Cardiac fibroblast (primary cell): ENCODE data around the gene POLR2C.

Experiments
- DNase-seq, 2 donors: peaks; one replicate each; pipeline versions ENCODE4 v3.0.0 to v3.0.0-alpha.2; 2010; ENCODE audit warnings: low read depth in 2 of 2
- H3K4me3 ChIP-seq, 2 donors: replicated peaks in 1 of 2; 1 replicate in 1 of 2; 2 replicates in 1 of 2; pipeline ENCODE4 v1.5.1; 2011; ENCODE audit warnings: low read depth in 2 of 2, low read length in 2 of 2, mild to moderate bottlenecking in 2 of 2, moderate library complexity in 1 of 2
- TF ChIP-seq, protein P1 (sequence below): IDR thresholded peaks from one replicate; pipeline ENCODE4 v1.5.1; 2011; ENCODE audit warnings: low read depth, mild to moderate bottlenecking, low read length, inconsistent platforms

The POLR2C gene

GRCh38 chr16:57469917-57470470 is 7.5 kb downstream of the POLR2C start:
- TF ChIP-seq, protein P1, sequence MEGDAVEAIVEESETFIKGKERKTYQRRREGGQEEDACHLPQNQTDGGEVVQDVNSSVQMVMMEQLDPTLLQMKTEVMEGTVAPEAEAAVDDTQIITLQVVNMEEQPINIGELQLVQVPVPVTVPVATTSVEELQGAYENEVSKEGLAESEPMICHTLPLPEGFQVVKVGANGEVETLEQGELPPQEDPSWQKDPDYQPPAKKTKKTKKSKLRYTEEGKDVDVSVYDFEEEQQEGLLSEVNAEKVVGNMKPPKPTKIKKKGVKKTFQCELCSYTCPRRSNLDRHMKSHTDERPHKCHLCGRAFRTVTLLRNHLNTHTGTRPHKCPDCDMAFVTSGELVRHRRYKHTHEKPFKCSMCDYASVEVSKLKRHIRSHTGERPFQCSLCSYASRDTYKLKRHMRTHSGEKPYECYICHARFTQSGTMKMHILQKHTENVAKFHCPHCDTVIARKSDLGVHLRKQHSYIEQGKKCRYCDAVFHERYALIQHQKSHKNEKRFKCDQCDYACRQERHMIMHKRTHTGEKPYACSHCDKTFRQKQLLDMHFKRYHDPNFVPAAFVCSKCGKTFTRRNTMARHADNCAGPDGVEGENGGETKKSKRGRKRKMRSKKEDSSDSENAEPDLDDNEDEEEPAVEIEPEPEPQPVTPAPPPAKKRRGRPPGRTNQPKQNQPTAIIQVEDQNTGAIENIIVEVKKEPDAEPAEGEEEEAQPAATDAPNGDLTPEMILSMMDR = no peak
- H3K4me3 ChIP-seq = no peak overlapping the region
- DNase-seq = peak in 1 of 2 donors; percentile 10

DNA sequence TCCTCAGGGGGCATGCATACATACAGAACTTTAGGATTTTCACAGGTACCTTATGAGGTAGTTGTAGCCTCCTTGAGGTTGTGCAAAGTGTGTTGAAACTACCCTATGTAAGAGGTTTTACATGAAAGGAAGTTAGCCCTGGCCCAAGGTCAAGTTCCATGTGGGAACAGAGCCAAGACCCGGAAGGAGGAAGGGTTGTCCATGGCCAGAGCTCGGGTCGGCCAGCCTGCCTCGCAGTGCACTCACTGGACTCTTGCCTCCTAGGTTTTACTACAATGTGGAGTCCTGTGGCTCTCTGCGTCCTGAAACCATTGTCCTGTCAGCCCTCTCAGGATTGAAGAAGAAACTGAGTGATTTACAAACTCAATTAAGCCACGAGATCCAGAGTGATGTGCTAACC is 8.2 kb downstream of the POLR2C start:
- DNase-seq = peak; percentile 62 to 81
- TF ChIP-seq, protein P1 = no peak
- no peak overlapping the region for H3K4me3 ChIP-seq

DNA sequence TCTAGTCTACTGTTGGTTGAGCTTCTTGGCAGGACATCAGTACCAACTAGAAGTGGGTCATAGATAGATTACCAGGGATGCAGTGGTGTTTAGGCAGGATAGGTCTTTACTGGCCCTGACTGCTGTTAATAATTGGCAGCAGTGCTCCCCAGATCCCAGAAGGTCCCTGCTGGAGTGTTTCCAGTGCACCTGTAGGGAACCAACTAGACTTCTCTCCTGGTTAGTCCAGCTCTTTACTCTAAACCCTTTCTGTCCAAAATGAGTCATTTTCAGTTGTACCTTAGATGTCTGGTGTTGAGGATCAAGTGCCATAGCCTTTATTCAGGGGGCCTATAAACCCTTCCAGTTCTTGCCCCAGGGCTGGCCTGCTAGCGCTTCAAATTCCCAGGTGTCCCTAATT is 8.7 kb downstream of the POLR2C start:
- TF ChIP-seq, protein P1 = no peak
- DNase-seq = no peak
- no peak overlapping the region for H3K4me3 ChIP-seq

- TF ChIP-seq, protein P1 = no peak
- H3K4me3 ChIP-seq = no peak overlapping the region
- no peak for DNase-seq
Measured at GRCh38 chr16:57471852-57472664, 9.6 kb downstream of the POLR2C start.

DNA sequence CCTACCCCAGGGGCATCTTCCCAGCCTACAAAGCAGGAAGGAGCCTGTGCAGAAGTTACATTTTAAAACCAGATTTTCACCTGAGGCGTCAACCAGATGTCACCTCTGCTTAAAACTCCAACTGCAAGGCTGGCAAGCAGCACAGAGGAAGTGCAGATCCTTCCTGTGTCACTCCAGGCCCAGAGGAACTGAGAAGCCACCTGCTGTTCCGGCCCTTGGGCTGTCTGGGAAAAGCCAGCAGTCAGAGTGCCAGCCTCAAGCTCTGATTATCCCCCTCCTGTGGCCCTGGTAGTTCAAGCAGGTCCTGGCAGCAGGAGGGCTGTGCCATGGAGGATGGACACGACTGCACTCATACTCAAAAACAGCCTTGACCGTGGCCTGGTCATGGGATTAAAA is 10.2 kb downstream of the POLR2C start:
- H3K4me3 ChIP-seq = no peak overlapping the region
- no peak for DNase-seq
- TF ChIP-seq, protein P1 = no peak

DNA sequence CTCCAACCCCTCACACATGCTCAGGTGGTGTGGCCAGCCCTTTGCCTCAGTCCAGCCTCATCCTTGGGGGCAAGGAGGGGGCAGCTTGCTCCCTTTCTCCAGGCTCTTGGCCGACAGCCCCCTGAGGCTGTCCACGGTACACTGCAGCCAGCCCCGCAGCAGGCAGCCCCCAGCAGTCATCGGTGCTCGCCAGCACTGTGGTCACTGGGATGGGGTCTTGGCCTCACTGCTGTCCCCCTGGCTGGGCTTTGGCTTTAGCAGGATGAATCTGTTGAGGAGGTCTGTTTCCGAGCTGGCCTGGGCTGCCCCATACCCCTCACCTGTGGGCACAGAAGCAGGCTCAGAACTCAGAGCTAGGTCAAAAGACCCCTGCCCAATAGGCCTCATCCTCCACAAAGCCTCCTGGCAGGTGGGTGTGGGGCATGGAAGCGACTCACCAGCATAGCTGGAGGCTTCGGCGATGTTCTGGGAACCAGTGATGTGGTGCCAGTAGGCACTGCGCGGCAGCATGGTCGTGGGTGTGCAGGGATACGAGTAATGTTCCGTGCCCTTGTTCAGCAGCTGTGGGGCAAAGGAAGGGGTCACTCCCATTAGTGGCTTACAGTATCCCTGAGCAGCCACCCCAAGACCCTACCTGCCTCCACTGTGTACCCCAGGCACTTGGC is 10.8 kb downstream of the POLR2C start:
- no peak for DNase-seq
- TF ChIP-seq, protein P1 = no peak
- no peak overlapping the region for H3K4me3 ChIP-seq
